GM23338 (cell line): ENCODE results near the gene LARGE1. TPM values are rescaled to one million over a fixed set of nuclear protein-coding genes. Genes with fewer than 3 reads are reported as not detected.

ENCODE experiments used
- ATAC-seq: fragments of 200-7000 bp; cut with Tn5 transposase; 3 replicates; pipeline ENCODE4 v1.9.1; 2020
- DNase-seq: peaks from one replicate; pipeline ENCODE4 v3.0.0-alpha.2; 2015; ENCODE audit warnings: low spot score
- H2AFZ ChIP-seq: fragments of 200-600 bp; sonication (generic); 2 replicates; pipeline ENCODE4 v1.8.0; 2016; ENCODE audit warnings: antibody characterized with exemption, mild to moderate bottlenecking, moderate library complexity
- H3F3A ChIP-seq: fragments of 200-600 bp; sonication (generic); replicated peaks from 2 replicates; pipeline ENCODE4 v1.8.0; 2017; ENCODE audit warnings: antibody characterized with exemption, mixed run types, low read depth
- H3K27ac ChIP-seq: fragments of 200-600 bp; sonication (generic); 2 replicates; pipeline ENCODE4 v1.6.1; 2016; ENCODE audit warnings: low read depth
- H3K27me3 ChIP-seq: fragments of 200-600 bp; sonication (generic); 2 replicates; pipeline ENCODE4 v1.8.0; 2016; ENCODE audit warnings: mild to moderate bottlenecking, mixed run types, moderate library complexity; ENCODE audit not compliant: insufficient read depth
- H3K36me3 ChIP-seq: fragments of 200-600 bp; sonication (generic); 2 replicates; pipeline ENCODE4 v1.8.0; 2016; ENCODE audit warnings: mild to moderate bottlenecking; ENCODE audit not compliant: insufficient read depth
- H3K4me1 ChIP-seq: fragments of 200-600 bp; sonication (generic); 2 replicates; pipeline ENCODE4 v1.8.0; 2016; ENCODE audit warnings: mild to moderate bottlenecking, moderate library complexity; ENCODE audit not compliant: insufficient read depth
- H3K4me2 ChIP-seq: fragments of 200-600 bp; sonication (generic); 2 replicates; pipeline ENCODE4 v1.7.1; 2017; ENCODE audit warnings: mixed run types
- H3K4me3 ChIP-seq: fragments of 200-600 bp; sonication (generic); 2 replicates; pipeline ENCODE4 v1.6.1; 2016; ENCODE audit warnings: mixed run types
- H3K79me2 ChIP-seq: fragments of 200-600 bp; sonication (generic); replicated peaks from 2 replicates; pipeline ENCODE4 v1.8.0; 2017; ENCODE audit warnings: mild to moderate bottlenecking; ENCODE audit not compliant: insufficient read depth
- H3K9me2 ChIP-seq: fragments of 200-600 bp; sonication (generic); 2 replicates; pipeline ENCODE4 v1.8.0; 2017; ENCODE audit not compliant: insufficient read depth
- H4K20me1 ChIP-seq: fragments of 200-600 bp; sonication (generic); replicated peaks from 2 replicates; pipeline ENCODE4 v1.8.0; 2017; ENCODE audit warnings: mild to moderate bottlenecking; ENCODE audit not compliant: insufficient read depth
- H3K27ac Mint-ChIP-seq: 2 replicates; pipeline ENCODE4 v1.8.0; 2020; ENCODE audit warnings: inconsistent platforms, mild to moderate bottlenecking, moderate library complexity, mixed read lengths
- H3K27me3 Mint-ChIP-seq: 3 replicates; pipeline ENCODE4 v1.8.0; 2022; ENCODE audit warnings: low read depth, mild to moderate bottlenecking, moderate library complexity, mixed read lengths, inconsistent platforms; ENCODE audit not compliant: insufficient read depth, poor library complexity
- H3K36me3 Mint-ChIP-seq: 3 replicates; pipeline ENCODE4 v1.8.0; 2021; ENCODE audit warnings: low read depth, mild to moderate bottlenecking, inconsistent platforms, moderate library complexity, mixed read lengths
- H3K4me1 Mint-ChIP-seq: 3 replicates; pipeline ENCODE4 v1.8.0; 2020; ENCODE audit warnings: mild to moderate bottlenecking, inconsistent platforms, mixed read lengths
- H3K4me3 Mint-ChIP-seq: 3 replicates; pipeline ENCODE4 v1.8.0; 2021; ENCODE audit warnings: moderate library complexity, mild to moderate bottlenecking, inconsistent platforms, mixed read lengths
- H3K9me3 Mint-ChIP-seq: 3 replicates; pipeline ENCODE4 v1.8.0; 2020; ENCODE audit warnings: moderate library complexity, mild to moderate bottlenecking, inconsistent platforms, mixed read lengths
- CREB1 ChIP-seq: fragments of 250-450 bp; sonication (Bioruptor Pico); IDR thresholded peaks from 2 replicates; pipeline ENCODE4 v1.5.0; 2020; ENCODE audit warnings: low read depth, mild to moderate bottlenecking, moderate library complexity
- CTCF ChIP-seq, 2 experiments: fragments of 200-600 bp in 1 of 2; sonication (generic) in 1 of 2; conservative IDR thresholded peaks; 2 replicates each; pipeline versions ENCODE4 v1.5.1 to v1.6.1; 2016 to 2017; ENCODE audit warnings: antibody characterized with exemption in 2 of 2, low read depth in 2 of 2, mild to moderate bottlenecking in 2 of 2, moderate library complexity in 1 of 2
- EZH2 ChIP-seq: fragments of 200-600 bp; sonication (generic); IDR thresholded peaks from one replicate; pipeline ENCODE4 v1.8.0; 2017; ENCODE audit warnings: antibody characterized with exemption, mild to moderate bottlenecking, low read depth; ENCODE audit not compliant: unreplicated experiment
- JUNB ChIP-seq: IDR thresholded peaks from one replicate; pipeline ENCODE4 v1.6.1; 2016; ENCODE audit warnings: antibody characterized with exemption; ENCODE audit not compliant: unreplicated experiment
- NANOG ChIP-seq: IDR thresholded peaks from 2 replicates; pipeline ENCODE4 v1.6.1; 2016; ENCODE audit warnings: antibody characterized with exemption, borderline replicate concordance
- POLR2AphosphoS5 ChIP-seq: IDR thresholded peaks from 2 replicates; pipeline ENCODE4 v1.6.1; 2016; ENCODE audit warnings: antibody characterized with exemption, low read depth
- STAT1 ChIP-seq: IDR thresholded peaks from one replicate; pipeline ENCODE4 v1.6.1; 2016; ENCODE audit warnings: antibody characterized with exemption; ENCODE audit not compliant: unreplicated experiment
- ZNF114 ChIP-seq: fragments of 250-450 bp; sonication (Bioruptor Pico); IDR thresholded peaks from 2 replicates; pipeline ENCODE4 v1.5.0; 2020; ENCODE audit warnings: mild to moderate bottlenecking, moderate library complexity
- ZNF331 ChIP-seq: fragments of 250-450 bp; sonication (Bioruptor Pico); IDR thresholded peaks from 2 replicates; pipeline ENCODE4 v1.5.0; 2020; ENCODE audit warnings: low read depth, mild to moderate bottlenecking, moderate library complexity
- polyA plus RNA-seq: library from polyadenylated mRNA; unstranded; fragments of >200 nt; fragmentation: Nextera tagmentation; extraction: Ambion mirVana; gene quantifications from 2 replicates; pipeline ENCODE4 v1.2.1, GENCODE V29; 2016
- total RNA-seq: library from RNA; depleted of rRNA; stranded (reverse); fragments of >200 nt; shearing (Covaris generic); gene quantifications from 2 replicates; pipeline ENCODE4 v1.2.3, GENCODE V29; 2014
- TF ChIP-seq, protein P1 (sequence below): IDR thresholded peaks from 2 replicates; pipeline ENCODE4 v1.6.1; 2016; ENCODE audit warnings: antibody characterized with exemption
- TF ChIP-seq, protein P2 (sequence below): IDR thresholded peaks from one replicate; pipeline ENCODE4 v1.6.1; 2018; ENCODE audit warnings: antibody characterized with exemption; ENCODE audit not compliant: unreplicated experiment

LARGE1 gene
- total and polyA plus RNA-seq, 2 experiments from 2014 or later, result 12.8 to 75.6 TPM

GRCh38 chr22:33891992-33892391, 28.3 kb downstream of the LARGE1 start:
- Mint-ChIP-seq H3K36me3 (peaks cover 23% of the 10 kb centered on the region), H3K27ac (0 out of 2 replicates have a peak overlapping the region, but pooled peaks have one; percentile 28), H3K4me1 (peaks cover 90% of the 10 kb centered on the region), H3K4me3 (no peak overlapping the region; the same call in 2 of the 3 replicates), H3K9me3 (peaks cover 9% of the 10 kb centered on the region), H3K27me3 (peaks cover 13% of the 10 kb centered on the region)
- Histone ChIP-seq H3K4me3 (no peak overlapping the region), H3K4me2 (peak overlapping the region; percentile 60), H3F3A (peaks cover 12% of the 10 kb centered on the region; the same call in 1 of the 2 replicates), H3K27ac (no peak overlapping the region), H3K79me2 (peaks cover 96% of the 10 kb centered on the region), H3K36me3 (no peaks in the 10 kb centered on the region), H3K9me2 (no peaks in the 10 kb centered on the region), H3K27me3 (no peaks in the 10 kb centered on the region), H3K4me1 (peaks cover 85% of the 10 kb centered on the region), H4K20me1 (peaks cover 52% of the 10 kb centered on the region), H2AFZ (no peak overlapping the region)
- ATAC-seq (no peak), DNase-seq (no peak)
- TF ChIP-seq CREB1 (CRISPR knock-in tag), result no peak
- no peak for TF ChIP-seq ZNF331
- no peak for TF ChIP-seq ZNF114 (CRISPR knock-in tag)
- TF ChIP-seq, protein P1, sequence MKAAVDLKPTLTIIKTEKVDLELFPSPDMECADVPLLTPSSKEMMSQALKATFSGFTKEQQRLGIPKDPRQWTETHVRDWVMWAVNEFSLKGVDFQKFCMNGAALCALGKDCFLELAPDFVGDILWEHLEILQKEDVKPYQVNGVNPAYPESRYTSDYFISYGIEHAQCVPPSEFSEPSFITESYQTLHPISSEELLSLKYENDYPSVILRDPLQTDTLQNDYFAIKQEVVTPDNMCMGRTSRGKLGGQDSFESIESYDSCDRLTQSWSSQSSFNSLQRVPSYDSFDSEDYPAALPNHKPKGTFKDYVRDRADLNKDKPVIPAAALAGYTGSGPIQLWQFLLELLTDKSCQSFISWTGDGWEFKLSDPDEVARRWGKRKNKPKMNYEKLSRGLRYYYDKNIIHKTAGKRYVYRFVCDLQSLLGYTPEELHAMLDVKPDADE, result no peak
- no peak for TF ChIP-seq JUNB
- no peak for TF ChIP-seq POLR2AphosphoS5
- no peak for TF ChIP-seq EZH2
- TF ChIP-seq, protein P2, sequence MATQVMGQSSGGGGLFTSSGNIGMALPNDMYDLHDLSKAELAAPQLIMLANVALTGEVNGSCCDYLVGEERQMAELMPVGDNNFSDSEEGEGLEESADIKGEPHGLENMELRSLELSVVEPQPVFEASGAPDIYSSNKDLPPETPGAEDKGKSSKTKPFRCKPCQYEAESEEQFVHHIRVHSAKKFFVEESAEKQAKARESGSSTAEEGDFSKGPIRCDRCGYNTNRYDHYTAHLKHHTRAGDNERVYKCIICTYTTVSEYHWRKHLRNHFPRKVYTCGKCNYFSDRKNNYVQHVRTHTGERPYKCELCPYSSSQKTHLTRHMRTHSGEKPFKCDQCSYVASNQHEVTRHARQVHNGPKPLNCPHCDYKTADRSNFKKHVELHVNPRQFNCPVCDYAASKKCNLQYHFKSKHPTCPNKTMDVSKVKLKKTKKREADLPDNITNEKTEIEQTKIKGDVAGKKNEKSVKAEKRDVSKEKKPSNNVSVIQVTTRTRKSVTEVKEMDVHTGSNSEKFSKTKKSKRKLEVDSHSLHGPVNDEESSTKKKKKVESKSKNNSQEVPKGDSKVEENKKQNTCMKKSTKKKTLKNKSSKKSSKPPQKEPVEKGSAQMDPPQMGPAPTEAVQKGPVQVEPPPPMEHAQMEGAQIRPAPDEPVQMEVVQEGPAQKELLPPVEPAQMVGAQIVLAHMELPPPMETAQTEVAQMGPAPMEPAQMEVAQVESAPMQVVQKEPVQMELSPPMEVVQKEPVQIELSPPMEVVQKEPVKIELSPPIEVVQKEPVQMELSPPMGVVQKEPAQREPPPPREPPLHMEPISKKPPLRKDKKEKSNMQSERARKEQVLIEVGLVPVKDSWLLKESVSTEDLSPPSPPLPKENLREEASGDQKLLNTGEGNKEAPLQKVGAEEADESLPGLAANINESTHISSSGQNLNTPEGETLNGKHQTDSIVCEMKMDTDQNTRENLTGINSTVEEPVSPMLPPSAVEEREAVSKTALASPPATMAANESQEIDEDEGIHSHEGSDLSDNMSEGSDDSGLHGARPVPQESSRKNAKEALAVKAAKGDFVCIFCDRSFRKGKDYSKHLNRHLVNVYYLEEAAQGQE, result no peak

DNA sequence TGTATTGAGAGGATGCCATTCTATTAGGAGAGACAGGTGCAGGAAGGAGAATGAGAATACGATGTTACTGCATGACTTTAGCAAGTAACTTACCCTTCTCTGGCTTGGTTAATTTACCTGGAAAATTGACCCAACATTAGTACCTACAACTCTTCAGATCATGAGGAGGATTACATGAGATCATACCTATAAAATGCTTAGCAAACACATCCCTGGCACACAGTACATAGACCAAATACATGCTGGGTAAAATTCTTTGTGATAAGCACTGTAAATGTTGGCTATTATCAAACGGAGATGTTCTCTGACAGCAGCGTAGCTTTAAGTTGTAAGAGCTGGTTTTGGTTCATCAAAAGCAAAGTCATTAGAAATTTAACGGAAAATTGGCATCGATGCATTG, 28.8 kb downstream of the LARGE1 start:
- H3K79me2 ChIP-seq, result peaks cover 100% of the 10 kb centered on the region
- H3K27me3 ChIP-seq, result no peaks in the 10 kb centered on the region
- H3K9me2 ChIP-seq, result no peaks in the 10 kb centered on the region
- peaks cover 9% of the 10 kb centered on the region for H3K9me3 Mint-ChIP-seq
- H4K20me1 ChIP-seq, result peaks cover 57% of the 10 kb centered on the region
- no peaks in the 10 kb centered on the region for H3K36me3 ChIP-seq
- DNase-seq, result no peak
- peaks cover 13% of the 10 kb centered on the region for H3K27me3 Mint-ChIP-seq
- H3K4me1 Mint-ChIP-seq, result peaks cover 88% of the 10 kb centered on the region
- peaks cover 19% of the 10 kb centered on the region for H3K36me3 Mint-ChIP-seq
- no peak for ATAC-seq
- H3K4me3 ChIP-seq, result no peak overlapping the region
- peak overlapping the region; percentile 18 for H3K4me2 ChIP-seq
- peaks cover 8% of the 10 kb centered on the region; the same call in 1 of the 2 replicates for H3F3A ChIP-seq
- H3K4me3 Mint-ChIP-seq, result no peak overlapping the region
- H2AFZ ChIP-seq, result no peak overlapping the region
- H3K27ac Mint-ChIP-seq, result no peak overlapping the region
- H3K4me1 ChIP-seq, result peaks cover 86% of the 10 kb centered on the region
- no peak overlapping the region for H3K27ac ChIP-seq
- no peak for TF ChIP-seq CREB1 (CRISPR knock-in tag)
- TF ChIP-seq, protein P2, result no peak
- TF ChIP-seq POLR2AphosphoS5, result no peak
- no peak for TF ChIP-seq STAT1
- TF ChIP-seq EZH2, result no peak
- TF ChIP-seq JUNB, result no peak
- TF ChIP-seq CTCF (conservative IDR thresholded peaks at IDR 0.05; ENCODE audit: low read depth in 2 of 2), result no peak
- no peak for TF ChIP-seq NANOG
